A549 (cell line): ENCODE data around the gene TBC1D10B.

ENCODE experiments used
- CTCF ChIP-seq: fragments of >200 bp; sonication (Bioruptor Twin); formaldehyde crosslinking; IDR thresholded peaks from 3 replicates; pipeline ENCODE4 v1.5.1; 2016
- KDM5A ChIP-seq: fragments of 200-600 bp; sonication (generic); IDR thresholded peaks from 2 replicates; pipeline ENCODE4 v1.6.1; 2016; ENCODE audit warnings: antibody characterized with exemption, mild to moderate bottlenecking
- POLR2A ChIP-seq: IDR thresholded peaks from 2 replicates; pipeline ENCODE4 v1.6.1; 2012; ENCODE audit warnings: mild to moderate bottlenecking, low read length
- SMC3 ChIP-seq: fragments of >200 bp; sonication (Bioruptor Twin); formaldehyde crosslinking; IDR thresholded peaks from 3 replicates; pipeline ENCODE4 v1.6.1; 2018; ENCODE audit warnings: inconsistent platforms

DNA sequence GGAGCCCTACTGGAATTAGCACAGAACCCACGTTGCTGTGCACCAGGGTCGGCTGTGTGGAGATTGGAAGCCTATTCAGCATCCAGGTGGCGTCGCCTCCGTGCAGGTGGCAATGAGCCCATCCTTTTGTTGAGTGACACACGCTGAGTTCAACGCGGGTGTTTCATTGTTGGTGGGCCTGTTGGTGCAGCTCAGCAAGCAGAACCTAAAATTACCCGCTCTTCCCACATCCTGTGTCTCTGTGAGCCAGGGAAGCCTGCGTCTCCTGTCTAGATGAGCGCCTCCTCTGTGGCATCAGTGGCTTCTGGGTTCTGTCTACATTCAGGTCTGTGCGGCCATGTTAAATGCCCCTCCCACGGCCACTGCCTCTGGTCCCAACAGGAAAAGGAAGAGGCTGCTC is 29.7 kb downstream of the TBC1D10B start:
- TF ChIP-seq KDM5A (no peak), SMC3 (no peak), POLR2A (no peak), CTCF (no peak)
